Tibial nerve (tissue), 4 donors: ENCODE results near the gene PCMT1. TPM values are rescaled to one million over a fixed set of nuclear protein-coding genes. Genes with fewer than 3 reads are reported as not detected.

ENCODE experiments used
- DNase-seq, 2 donors: peaks; one replicate each; pipeline ENCODE4 v3.0.0-alpha.2; 2019; ENCODE audit warnings: low spot score in 2 of 2
- H3K27ac ChIP-seq, 4 donors: fragments of 200-600 bp; sonication (generic) in 3 of 4; one replicate each; pipeline ENCODE4 v1.5.1; 2017 to 2019; ENCODE audit warnings: mild to moderate bottlenecking in 1 of 4
- H3K27me3 ChIP-seq, 2 donors: fragments of 200-600 bp; sonication (generic) in 1 of 2; one replicate each; pipeline versions ENCODE4 v1.5.1 to v1.6.0; 2017 to 2019
- H3K36me3 ChIP-seq, 3 donors: fragments of 200-600 bp; sonication (generic); one replicate each; pipeline ENCODE4 v1.5.1; 2018 to 2019
- H3K4me1 ChIP-seq, 4 donors: fragments of 200-600 bp; sonication (generic) in 3 of 4; one replicate each; pipeline ENCODE4 v1.5.1; 2017 to 2019
- H3K4me3 ChIP-seq, 4 donors: fragments of 200-600 bp; sonication (generic) in 3 of 4; one replicate each; pipeline ENCODE4 v1.5.1; 2017 to 2019; ENCODE audit warnings: mild to moderate bottlenecking in 1 of 4, moderate library complexity in 1 of 4
- H3K9me3 ChIP-seq, 4 donors: fragments of 200-600 bp; sonication (generic) in 3 of 4; one replicate each; pipeline ENCODE4 v1.5.1; 2017 to 2019
- CTCF ChIP-seq, 5 experiments: fragments of 200-600 bp in 3 of 5; fragments of 450-650 bp in 2 of 5; sonication (generic) in 3 of 5; IDR thresholded peaks; one replicate each; pipeline ENCODE4 v1.5.1; 2016 to 2019; ENCODE audit warnings: antibody characterized with exemption in 5 of 5, mild to moderate bottlenecking in 3 of 5, moderate library complexity in 2 of 5
- EP300 ChIP-seq, 2 donors: sonication (generic); formaldehyde crosslinking; IDR thresholded peaks; one replicate each; pipeline ENCODE4 v1.6.1; 2017; ENCODE audit warnings: antibody characterized with exemption in 2 of 2, mild to moderate bottlenecking in 1 of 2
- POLR2A ChIP-seq, 2 donors: fragments of 450-650 bp; IDR thresholded peaks; one replicate each; pipeline ENCODE4 v1.6.1; 2017; ENCODE audit warnings: antibody characterized with exemption in 2 of 2, mild to moderate bottlenecking in 2 of 2, moderate library complexity in 2 of 2
- WGBS, 2 donors: methylation state at CpG; one replicate each; pipeline ENCODE4 v1.1.5; 2018; 5-methylcytosine and 5-hydroxymethylcytosine counted together
- total RNA-seq, 4 donors: library from RNA; depleted of rRNA; stranded (reverse); fragments of >200 nt; gene quantifications; one replicate each; pipeline ENCODE4 v1.1.0, GENCODE V29; 2016

The PCMT1 gene
- total RNA-seq, 4 donors from 2014 or later: 85.0 to 135 (median 88.5) TPM

- DNase-seq: no peak
- no peak for TF ChIP-seq EP300 (IDR thresholded peaks at IDR 0.05)
- no peak for TF ChIP-seq POLR2A (IDR thresholded peaks at IDR 0.05)
- TF ChIP-seq CTCF (IDR thresholded peaks at IDR 0.05): no peak
- Histone ChIP-seq H3K4me1 (no peaks in the 10 kb centered on the region), H3K27me3 (no peaks in the 10 kb centered on the region), H3K9me3 (no peaks in the 10 kb centered on the region), H3K4me3 (no peak overlapping the region), H3K36me3 (peaks cover 0 to 36% (median 0%) of the 10 kb centered on the region in 3 donors), H3K27ac (no peak overlapping the region)
Observed at GRCh38 chr6:149781715-149782114, 32.2 kb downstream of the PCMT1 start.

GRCh38 chr6:149782337-149782736 is 32.8 kb downstream of the PCMT1 start:
- H3K27ac ChIP-seq: no peak overlapping the region
- DNase-seq: no peak
- TF ChIP-seq CTCF (IDR thresholded peaks at IDR 0.05): no peak
- TF ChIP-seq EP300 (IDR thresholded peaks at IDR 0.05): no peak
- no peak for TF ChIP-seq POLR2A (IDR thresholded peaks at IDR 0.05)
- peaks cover 0 to 35% (median 0%) of the 10 kb centered on the region in 3 donors for H3K36me3 ChIP-seq
- no peaks in the 10 kb centered on the region for H3K9me3 ChIP-seq
- H3K4me1 ChIP-seq: no peaks in the 10 kb centered on the region
- 79 to 87% methylated on average over 2 of the region's 2 CpGs for WGBS, 2 donors
- no peaks in the 10 kb centered on the region for H3K27me3 ChIP-seq
- H3K4me3 ChIP-seq: no peak overlapping the region

- Histone ChIP-seq H3K36me3 (peaks cover 0 to 27% (median 0%) of the 10 kb centered on the region in 3 donors), H3K27me3 (no peaks in the 10 kb centered on the region), H3K27ac (no peak overlapping the region), H3K9me3 (no peaks in the 10 kb centered on the region), H3K4me1 (no peaks in the 10 kb centered on the region), H3K4me3 (no peak overlapping the region)
- WGBS, 2 donors: 85 to 92% methylated on average over 3 of the region's 3 CpGs
- TF ChIP-seq EP300 (IDR thresholded peaks at IDR 0.05) (no peak), POLR2A (IDR thresholded peaks at IDR 0.05) (no peak), CTCF (IDR thresholded peaks at IDR 0.05) (no peak)
- no peak for DNase-seq
Observed at GRCh38 chr6:149783551-149783950, 34.0 kb downstream of the PCMT1 start.

- no peaks in the 10 kb centered on the region for H3K9me3 ChIP-seq
- H3K36me3 ChIP-seq: peaks cover 0 to 41% (median 0%) of the 10 kb centered on the region in 3 donors
- H3K27me3 ChIP-seq: no peaks in the 10 kb centered on the region
- WGBS, 2 donors: 70 to 81% methylated on average over 4 of the region's 4 CpGs
- no peak overlapping the region for H3K27ac ChIP-seq
- H3K4me1 ChIP-seq: peaks cover 0 to 11% (median 0%) of the 10 kb centered on the region in 4 donors
- no peak overlapping the region for H3K4me3 ChIP-seq
- no peak for DNase-seq
- TF ChIP-seq CTCF (IDR thresholded peaks at IDR 0.05) (no peak), POLR2A (IDR thresholded peaks at IDR 0.05) (no peak), EP300 (IDR thresholded peaks at IDR 0.05) (no peak)
Observed at GRCh38 chr6:149806127-149806526, 56.6 kb downstream of the PCMT1 start.

- Histone ChIP-seq H3K27ac (no peak overlapping the region), H3K36me3 (peaks cover 0 to 66% (median 0%) of the 10 kb centered on the region in 3 donors), H3K4me1 (no peaks in the 10 kb centered on the region), H3K4me3 (no peak overlapping the region), H3K9me3 (no peaks in the 10 kb centered on the region), H3K27me3 (no peaks in the 10 kb centered on the region)
- DNase-seq: no peak
- TF ChIP-seq POLR2A (IDR thresholded peaks at IDR 0.05) (no peak), CTCF (IDR thresholded peaks at IDR 0.05) (no peak), EP300 (IDR thresholded peaks at IDR 0.05) (no peak)
- 94 to 98% methylated on average over 2 of the region's 2 CpGs for WGBS, 2 donors
Observed at GRCh38 chr6:149809798-149810197, 60.3 kb downstream of the PCMT1 start.
